DMS 273 (cell line): ENCODE results near the gene FGB.
A peak's percentile ranks its signal among the peaks of the same experiment; 100 is the strongest.

ENCODE experiments used
- DNase-seq: peaks from one replicate; lab custom pipeline; 2025; ENCODE audit not compliant: unreplicated experiment; lab: John Stamatoyannopoulos, UW

The FGB gene

DNA sequence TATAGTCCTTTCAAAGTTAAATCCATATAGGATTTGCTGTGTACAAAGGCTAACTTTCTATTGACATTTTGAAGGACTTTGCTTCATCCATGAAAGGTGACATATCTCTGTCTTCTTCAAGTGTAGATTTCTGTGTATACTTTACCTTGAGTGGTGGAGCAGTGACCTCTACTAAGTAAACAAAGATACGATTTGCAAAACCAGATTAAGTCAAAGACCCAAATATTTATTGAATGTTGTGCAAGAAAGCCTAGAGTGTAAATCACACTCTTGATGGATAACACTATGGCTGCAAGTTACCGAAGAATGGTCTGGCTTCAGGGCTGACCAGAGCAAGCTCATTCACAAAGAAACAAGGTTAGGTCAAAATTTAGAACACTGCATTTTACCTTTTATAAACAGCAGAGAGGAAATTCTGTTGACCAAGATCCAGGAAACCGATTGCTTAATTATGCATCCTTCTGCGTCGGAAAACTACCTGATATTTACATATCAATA is 55.1 kb downstream of the FGB start:
- no peak for DNase-seq

DNA sequence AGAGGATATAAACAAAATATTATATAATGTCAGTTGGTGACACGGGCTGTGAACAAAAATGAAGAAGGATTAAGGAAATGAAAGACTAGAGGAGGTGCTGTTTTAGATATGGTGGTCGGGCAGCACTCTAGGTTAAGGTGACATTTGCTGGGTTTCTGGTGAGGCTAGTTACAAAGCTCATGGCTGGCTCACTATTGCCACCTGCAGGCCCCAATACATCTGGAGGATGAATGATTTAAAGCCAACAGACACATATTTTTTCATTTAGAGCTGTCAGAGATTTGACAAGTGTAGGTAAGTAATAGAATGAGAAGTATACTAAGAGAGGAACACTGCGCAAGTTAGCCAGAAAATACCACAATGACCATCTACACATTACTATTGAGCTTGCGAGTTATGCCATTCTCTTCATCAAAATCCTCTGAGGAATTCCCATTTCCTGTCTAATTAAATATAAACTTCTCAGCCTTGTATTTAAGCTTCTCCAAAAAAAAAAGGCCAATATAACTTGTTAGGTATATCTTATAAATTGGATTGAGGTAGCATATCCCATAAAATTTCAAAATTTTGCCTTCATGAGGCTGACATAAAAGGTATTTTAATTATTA is 56.0 kb downstream of the FGB start:
- peak; percentile 51 for DNase-seq

DNA sequence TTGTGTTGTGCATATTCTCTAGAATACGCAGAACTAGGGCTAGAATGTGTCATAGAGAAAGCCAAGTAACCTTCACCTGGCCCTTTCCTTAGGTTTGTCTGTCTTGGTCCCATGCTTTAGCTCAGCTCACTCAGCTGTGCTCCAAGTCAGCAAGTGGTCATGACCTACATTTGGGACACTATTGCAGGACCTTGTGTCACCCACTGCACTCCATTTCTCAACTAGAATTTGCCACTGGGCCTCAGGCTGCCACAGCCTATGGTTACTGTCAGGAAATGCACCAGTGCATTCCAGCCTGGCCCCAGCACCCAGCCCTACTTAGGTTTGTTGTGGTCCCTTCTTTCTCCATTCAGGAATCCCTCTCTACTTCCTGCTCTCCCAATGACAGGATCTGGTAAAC is 57.3 kb downstream of the FGB start:
- no peak for DNase-seq
